GM23248 (cell line): ENCODE data around the gene POPDC3. TPM values are rescaled to one million over a fixed set of nuclear protein-coding genes. Genes with fewer than 3 reads are reported as not detected.
"Not testable (repeated sequence)": the region's sequence is repeated elsewhere in the genome, so short reads cannot be mapped to it uniquely, and the experiment has no call there.

Source experiments
- DNase-seq: peaks from one replicate; pipeline ENCODE4 v3.0.0-alpha.2; 2015
- H2AFZ ChIP-seq: fragments of 200-600 bp; sonication (generic); 2 replicates; pipeline ENCODE4 v1.6.1; 2016; ENCODE audit warnings: antibody characterized with exemption
- H3F3A ChIP-seq: fragments of 200-600 bp; sonication (generic); 2 replicates; pipeline ENCODE4 v1.6.1; 2016; ENCODE audit warnings: mild to moderate bottlenecking, antibody characterized with exemption, mixed run types; ENCODE audit not compliant: insufficient read depth
- H3K27ac ChIP-seq: fragments of 200-600 bp; sonication (generic); 2 replicates; pipeline ENCODE4 v1.5.1; 2016; ENCODE audit warnings: mild to moderate bottlenecking
- H3K27me3 ChIP-seq: fragments of 200-600 bp; sonication (generic); replicated peaks from 2 replicates; pipeline ENCODE4 v1.6.1; 2016; ENCODE audit warnings: mild to moderate bottlenecking; ENCODE audit not compliant: insufficient read depth
- H3K36me3 ChIP-seq: fragments of 200-600 bp; sonication (generic); 2 replicates; pipeline ENCODE4 v1.6.1; 2016; ENCODE audit warnings: low read depth, mild to moderate bottlenecking
- H3K4me1 ChIP-seq: fragments of 200-600 bp; sonication (generic); 2 replicates; pipeline ENCODE4 v1.6.1; 2016; ENCODE audit warnings: mild to moderate bottlenecking; ENCODE audit not compliant: insufficient read depth
- H3K4me2 ChIP-seq: fragments of 200-600 bp; sonication (generic); one replicate; pipeline ENCODE4 v1.6.1; 2016; ENCODE audit warnings: mild to moderate bottlenecking; ENCODE audit not compliant: unreplicated experiment
- H3K4me3 ChIP-seq: fragments of 200-600 bp; sonication (generic); 2 replicates; pipeline ENCODE4 v1.5.1; 2016; ENCODE audit warnings: mild to moderate bottlenecking
- H3K79me2 ChIP-seq: fragments of 200-600 bp; sonication (generic); 2 replicates; pipeline ENCODE4 v1.6.1; 2016; ENCODE audit warnings: mild to moderate bottlenecking; ENCODE audit not compliant: insufficient read depth
- H3K9ac ChIP-seq: fragments of 200-600 bp; sonication (generic); 2 replicates; pipeline ENCODE4 v1.6.1; 2016; ENCODE audit warnings: mild to moderate bottlenecking
- H3K9me2 ChIP-seq: fragments of 200-600 bp; sonication (generic); 2 replicates; pipeline ENCODE4 v1.6.1; 2016; ENCODE audit warnings: mixed run types, mild to moderate bottlenecking, moderate library complexity; ENCODE audit not compliant: insufficient read depth
- H3K9me3 ChIP-seq: fragments of 200-600 bp; sonication (generic); one replicate; pipeline ENCODE4 v1.6.1; 2017; ENCODE audit warnings: low read depth
- H4K20me1 ChIP-seq: fragments of 200-600 bp; sonication (generic); 2 replicates; pipeline ENCODE4 v1.6.0; 2016; ENCODE audit not compliant: insufficient read depth
- EZH2 ChIP-seq: fragments of 200-600 bp; sonication (generic); IDR thresholded peaks from 2 replicates; pipeline ENCODE4 v1.6.1; 2018; ENCODE audit warnings: antibody characterized with exemption, mild to moderate bottlenecking; ENCODE audit not compliant: insufficient read depth, poor library complexity, severe bottlenecking
- EZH2phosphoT487 ChIP-seq: fragments of 200-600 bp; sonication (generic); IDR thresholded peaks from 2 replicates; pipeline ENCODE4 v1.6.1; 2018; ENCODE audit warnings: antibody characterized with exemption, moderate library complexity, mild to moderate bottlenecking, low read depth; ENCODE audit not compliant: insufficient read depth
- WGBS, 2 experiments: methylation state at CpG; one replicate each; pipeline ENCODE4 v1.1.6; 2015 to 2017; ENCODE audit warnings: low lambda C conversion rate in 2 of 2, low coverage in 1 of 2; ENCODE audit errors: missing lambda C conversion rate in 2 of 2; 5-methylcytosine and 5-hydroxymethylcytosine counted together
- in situ Hi-C: fragments of 300-500 bp; cut with MboI; formaldehyde crosslinking; loops from 2 replicates; pipeline ENCODE4 v1.15.0; 2020
- polyA plus RNA-seq: library from polyadenylated mRNA; unstranded; fragments of >200 nt; fragmentation: Nextera tagmentation; extraction: Ambion mirVana; gene quantifications from 2 replicates; pipeline ENCODE4 v1.2.1, GENCODE V29; 2016
- total RNA-seq: library from RNA; depleted of rRNA; stranded (reverse); fragments of >200 nt; shearing (Covaris generic); gene quantifications from 2 replicates; pipeline ENCODE4 v1.2.3, GENCODE V29; 2014

The POPDC3 gene
- total and polyA plus RNA-seq, 2 experiments from 2014 or later, result 45.1 to 46.1 TPM

DNA sequence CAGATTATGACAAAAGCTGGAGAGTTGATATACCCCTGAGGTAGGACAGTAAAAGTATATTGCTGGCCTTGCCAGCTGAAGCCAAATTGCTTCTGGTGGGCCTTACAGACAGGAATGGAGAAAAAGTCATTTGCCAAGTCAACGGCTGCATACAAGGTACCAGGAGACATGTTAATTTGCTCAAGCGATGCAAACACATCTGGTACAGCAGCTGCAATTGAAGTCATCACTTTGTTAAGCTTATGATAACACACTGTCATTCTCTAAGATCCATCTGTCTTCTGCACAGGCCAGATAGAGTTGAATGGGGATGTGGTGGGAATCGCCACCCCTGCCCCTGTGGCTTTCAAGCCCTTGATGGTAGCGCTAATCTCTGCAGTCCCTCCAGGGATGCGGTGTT, 40.4 kb upstream of the POPDC3 start:
- in situ Hi-C loops, result no loop called here
- Histone ChIP-seq H3K4me2 (no peak overlapping the region), H3K27ac (no peak overlapping the region), H3K27me3 (no peaks in the 10 kb centered on the region), H3K9me3 (no peaks in the 10 kb centered on the region), H3K4me3 (no peak overlapping the region), H3K79me2 (no peaks in the 10 kb centered on the region), H3K4me1 (peaks cover 4% of the 10 kb centered on the region; the same call in 1 of the 2 replicates), H3K9me2 (no peaks in the 10 kb centered on the region), H4K20me1 (no peaks in the 10 kb centered on the region), H3K36me3 (no peaks in the 10 kb centered on the region), H2AFZ (no peak overlapping the region), H3K9ac (no peak overlapping the region), H3F3A (peaks cover 11% of the 10 kb centered on the region; the same call in 1 of the 2 replicates)
- TF ChIP-seq EZH2 (no peak), EZH2phosphoT487 (no peak)
- no peak for DNase-seq
- WGBS, 2 experiments, result 93 to 98% methylated on average over 5 of the region's 5 CpGs

DNA sequence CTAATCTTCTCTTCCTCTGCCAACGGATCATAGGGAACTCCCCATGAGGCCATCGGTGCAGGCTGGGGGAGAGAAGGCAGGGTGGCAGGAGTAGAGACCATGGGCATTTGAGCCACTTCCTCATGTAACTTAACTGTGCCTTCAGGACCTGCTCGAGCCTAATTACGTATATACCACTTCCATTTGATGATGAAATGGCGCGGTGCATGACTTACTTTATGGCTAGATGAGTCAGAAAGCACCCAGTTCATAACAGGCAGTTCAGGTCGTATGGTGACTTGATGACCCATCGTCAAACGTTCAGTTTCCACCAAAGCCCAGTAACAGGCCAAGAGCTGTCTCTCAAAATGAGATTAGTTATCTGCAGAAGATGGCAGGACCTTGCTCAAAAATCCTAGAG, 39.4 kb upstream of the POPDC3 start:
- H3K9me3 ChIP-seq, H4K20me1 ChIP-seq, in situ Hi-C loops, H3K4me1 ChIP-seq, H3K27ac ChIP-seq, H3K36me3 ChIP-seq, H2AFZ ChIP-seq, H3K79me2 ChIP-seq, H3K4me3 ChIP-seq, DNase-seq, H3K4me2 ChIP-seq, H3K27me3 ChIP-seq, H3K9me2 ChIP-seq, H3K9ac ChIP-seq: not testable (repeated sequence)
- WGBS, 2 experiments, result 91 to 92% methylated on average over 9 of the region's 9 CpGs
- peaks cover 11% of the 10 kb centered on the region; the same call in 1 of the 2 replicates for H3F3A ChIP-seq

GRCh38 chr6:105215506-105215905, 35.7 kb upstream of the POPDC3 start:
- 55 to 60% methylated on average over 3 of the region's 3 CpGs for WGBS, 2 experiments
- TF ChIP-seq EZH2 (no peak), EZH2phosphoT487 (no peak)
- H2AFZ ChIP-seq, result no peak overlapping the region

GRCh38 chr6:105214668-105215067, 34.9 kb upstream of the POPDC3 start:
- no peaks in the 10 kb centered on the region for H3K27me3 ChIP-seq
- TF ChIP-seq EZH2phosphoT487 (no peak), EZH2 (no peak)
- H3K27ac ChIP-seq, result no peak overlapping the region
- peaks cover 29% of the 10 kb centered on the region for H3K4me1 ChIP-seq
- no peak overlapping the region for H3K9ac ChIP-seq
- DNase-seq, result no peak
- no peaks in the 10 kb centered on the region for H4K20me1 ChIP-seq
- H2AFZ ChIP-seq, result no peak overlapping the region
- peaks cover 16% of the 10 kb centered on the region for H3F3A ChIP-seq
- H3K36me3 ChIP-seq, result no peaks in the 10 kb centered on the region
- no peaks in the 10 kb centered on the region for H3K79me2 ChIP-seq
- no peaks in the 10 kb centered on the region for H3K9me3 ChIP-seq
- no peaks in the 10 kb centered on the region for H3K9me2 ChIP-seq
- no peak overlapping the region for H3K4me3 ChIP-seq
- in situ Hi-C loops, result no loop called here
- no peak overlapping the region for H3K4me2 ChIP-seq

More at GRCh38 chr6:105215506-105215905, 35.7 kb upstream of the POPDC3 start:
- no peak overlapping the region for H3K9ac ChIP-seq
- no peaks in the 10 kb centered on the region for H3K79me2 ChIP-seq
- no peak overlapping the region for H3K27ac ChIP-seq
- no peaks in the 10 kb centered on the region for H3K27me3 ChIP-seq
- H3K4me2 ChIP-seq, result no peak overlapping the region
- in situ Hi-C loops, result no loop called here
- peaks cover 20% of the 10 kb centered on the region for H3K4me1 ChIP-seq
- H4K20me1 ChIP-seq, result no peaks in the 10 kb centered on the region
- H3K36me3 ChIP-seq, result no peaks in the 10 kb centered on the region
- H3K4me3 ChIP-seq, result no peak overlapping the region
- no peaks in the 10 kb centered on the region for H3K9me3 ChIP-seq
- H3F3A ChIP-seq, result peaks cover 7% of the 10 kb centered on the region
- no peak for DNase-seq
- no peaks in the 10 kb centered on the region for H3K9me2 ChIP-seq

DNA sequence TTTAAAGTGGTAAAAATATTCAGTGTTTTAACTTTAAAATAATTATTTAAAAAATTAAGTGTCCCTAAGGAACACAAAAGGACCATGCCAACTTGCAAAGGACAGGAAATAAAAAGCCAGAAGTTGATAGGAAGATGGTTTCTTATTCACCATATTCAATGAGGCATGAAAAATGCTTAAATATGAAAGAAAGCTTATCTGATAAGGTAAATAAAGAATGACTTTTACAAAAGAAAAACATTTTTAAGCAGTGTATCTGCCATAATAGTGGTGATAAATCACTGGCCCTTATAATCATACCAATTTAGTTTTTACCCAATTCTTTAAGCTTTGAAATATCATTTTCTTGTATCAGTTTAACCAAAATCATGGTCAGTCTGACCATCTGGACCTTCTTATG, 33.5 kb upstream of the POPDC3 start:
- TF ChIP-seq EZH2 (no peak), EZH2phosphoT487 (no peak)
- Histone ChIP-seq H3K27ac (no peak overlapping the region), H3K9me3 (no peaks in the 10 kb centered on the region), H3K27me3 (no peaks in the 10 kb centered on the region), H3K9me2 (no peaks in the 10 kb centered on the region), H3K79me2 (no peaks in the 10 kb centered on the region), H3K36me3 (no peaks in the 10 kb centered on the region), H3K4me2 (no peak overlapping the region), H4K20me1 (no peaks in the 10 kb centered on the region), H3K4me3 (no peak overlapping the region), H3F3A (peaks cover 21% of the 10 kb centered on the region), H3K4me1 (peaks cover 38% of the 10 kb centered on the region), H3K9ac (no peak overlapping the region), H2AFZ (no peak overlapping the region)
- in situ Hi-C loops, result no loop called here
- no peak for DNase-seq
